Retinal pigment epithelial cell (primary cell): ENCODE data around the gene KLHL17.

Source experiments
- DNase-seq: peaks from one replicate; pipeline ENCODE4 v3.0.0-alpha.2; 2010; ENCODE audit warnings: low read depth
- H3K4me3 ChIP-seq: 2 replicates; pipeline ENCODE4 v1.5.1; 2011; ENCODE audit warnings: mild to moderate bottlenecking, low read length, control low read depth, moderate library complexity
- CTCF ChIP-seq: conservative IDR thresholded peaks from 2 replicates; pipeline ENCODE4 v1.5.1; 2011; ENCODE audit warnings: low read depth, low read length, control low read depth, inconsistent platforms

KLHL17 gene

GRCh38 chr1:928825-929661, 31.3 kb upstream of the KLHL17 start:
- no peak for DNase-seq
- no peak for TF ChIP-seq CTCF

GRCh38 chr1:929712-930632, 30.4 kb upstream of the KLHL17 start:
- no peak overlapping the region for H3K4me3 ChIP-seq
- no peak for TF ChIP-seq CTCF
- DNase-seq, result no peak

More at GRCh38 chr1:928825-929661, 31.3 kb upstream of the KLHL17 start:
- H3K4me3 ChIP-seq, result no peak overlapping the region

- DNase-seq, result no peak
- H3K4me3 ChIP-seq, result no peak overlapping the region
- TF ChIP-seq CTCF, result no peak
These were observed 29.7 kb upstream of the KLHL17 start for GRCh38 chr1:930633-931138.

GRCh38 chr1:931380-932172, 28.8 kb upstream of the KLHL17 start:
- DNase-seq, result no peak
- TF ChIP-seq CTCF, result no peak
- H3K4me3 ChIP-seq, result no peak overlapping the region

- no peak for DNase-seq
- no peak for TF ChIP-seq CTCF
These were observed 28.2 kb upstream of the KLHL17 start for GRCh38 chr1:932173-932510.

GRCh38 chr1:932776-933602, 27.4 kb upstream of the KLHL17 start:
- no peak for DNase-seq
- no peak overlapping the region for H3K4me3 ChIP-seq
- no peak for TF ChIP-seq CTCF

More at GRCh38 chr1:932173-932510, 28.2 kb upstream of the KLHL17 start:
- no peak overlapping the region for H3K4me3 ChIP-seq
